GM18517 (cell line): ENCODE measurements around the gene ZNF892.
"Not testable (repeated sequence)": the region's sequence is repeated elsewhere in the genome, so short reads cannot be mapped to it uniquely, and the experiment has no call there.

ENCODE experiments used
- ATAC-seq: cut with Tn5 transposase; IDR thresholded peaks from one replicate; pipeline ENCODE4 v1.9.1; 2021; ENCODE audit warnings: mild to moderate bottlenecking, moderate library complexity; ENCODE audit not compliant: unreplicated experiment

The ZNF892 gene

DNA sequence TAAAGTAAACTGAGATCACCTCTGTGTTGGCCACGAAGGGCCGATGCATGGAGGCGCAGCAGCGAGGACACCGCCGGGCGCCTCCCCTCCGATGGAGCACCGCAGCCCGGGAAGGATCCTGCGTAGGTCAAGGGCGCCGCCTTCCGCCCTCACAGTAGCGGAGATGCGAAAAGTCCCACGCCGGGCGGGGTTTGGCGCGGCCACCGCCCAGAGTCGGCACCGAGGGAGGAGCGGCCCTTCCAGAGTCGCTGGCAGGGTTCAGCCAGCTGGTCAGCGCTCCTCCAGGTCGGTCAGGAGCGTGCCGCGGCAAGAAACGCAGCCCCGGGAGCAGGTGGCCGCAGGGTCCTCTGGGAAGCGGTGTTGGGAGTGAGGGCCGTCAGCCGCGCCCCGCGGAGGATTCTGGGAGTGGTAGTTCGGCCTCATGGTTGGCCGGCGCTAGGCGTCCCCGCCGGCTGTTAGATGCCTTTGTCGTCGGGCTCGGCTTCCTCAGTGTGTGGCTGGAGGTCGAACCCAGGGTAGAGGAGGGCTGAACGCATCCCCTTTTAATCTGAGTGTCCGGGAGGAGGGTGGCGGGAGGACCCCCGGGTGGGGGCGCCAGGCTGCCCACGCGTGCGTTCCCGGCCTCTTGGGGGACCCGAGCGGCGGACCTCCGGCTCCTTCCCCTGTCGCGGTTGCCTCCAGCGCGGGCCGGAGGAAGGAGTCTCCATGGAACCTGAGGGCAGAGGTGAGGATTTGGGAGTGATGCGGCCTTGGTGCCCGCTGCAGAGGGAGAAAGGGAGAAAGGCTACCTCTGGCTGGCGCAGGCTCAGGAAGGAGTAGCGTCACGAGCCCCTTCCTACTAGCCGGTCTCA lies at the start of gene ZNF892:
Gene ZNF892 (plus strand): TSS at position 411 of the 851 bp plus-strand sequence. CDS start 295 bp downstream, at position 706.
- peak; percentile 97 for ATAC-seq

DNA sequence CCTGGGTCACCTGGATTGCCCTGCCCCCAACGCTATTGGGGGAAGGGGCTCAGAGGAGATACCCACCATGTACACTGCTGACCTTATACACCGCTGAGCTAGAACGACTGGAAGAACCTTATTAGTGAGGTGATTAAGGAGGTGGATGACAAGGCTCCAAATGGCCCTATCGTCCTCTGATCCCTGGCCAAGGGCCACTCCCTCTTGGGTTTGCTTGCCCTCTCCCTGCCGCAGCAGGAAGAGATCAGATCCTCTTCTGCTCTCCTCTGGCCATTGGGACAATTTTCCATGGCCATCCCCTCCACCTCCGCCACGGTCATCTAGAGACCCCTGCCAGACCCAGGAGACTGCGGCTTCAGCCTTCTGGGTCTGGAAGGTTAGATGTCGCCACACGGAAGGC lies 48.9 kb upstream of the ZNF892 start:
- ATAC-seq = no peak

DNA sequence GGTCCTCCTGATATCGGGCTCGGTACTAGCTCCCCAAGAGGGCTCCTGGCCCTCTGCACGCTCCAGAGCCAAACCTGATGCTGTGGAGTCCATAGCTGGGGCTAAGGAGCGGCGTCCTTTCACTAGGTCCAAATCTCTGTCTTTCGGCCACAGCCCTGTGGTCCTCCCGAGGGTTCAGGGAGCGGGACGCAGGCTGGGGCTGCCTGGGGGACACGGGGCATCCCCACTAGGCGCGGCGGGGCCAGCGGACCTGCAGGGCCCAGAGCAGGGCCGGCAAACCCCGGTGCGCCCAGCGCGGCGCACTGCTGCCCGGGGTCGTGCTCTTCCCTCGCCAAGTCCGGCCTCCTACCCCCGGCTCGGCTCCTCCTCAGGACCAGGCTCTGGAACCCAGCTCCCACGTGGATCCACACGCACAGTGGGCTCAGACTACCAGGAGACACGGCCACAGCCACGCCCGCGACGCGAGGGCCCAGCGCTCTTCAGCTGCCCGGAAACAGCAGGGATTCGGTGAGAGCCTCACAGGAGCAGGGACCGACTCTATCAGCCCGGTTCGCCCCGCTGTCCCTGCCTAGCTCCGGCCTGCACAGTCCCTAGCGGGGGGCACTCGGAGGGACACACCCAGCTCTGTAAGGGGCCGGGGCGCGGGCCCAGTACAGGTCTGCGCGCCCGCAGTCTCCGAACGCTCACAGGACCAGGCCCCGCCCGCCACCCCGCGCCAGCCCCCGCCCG lies 48.3 kb upstream of the ZNF892 start:
- peak; percentile 8 for ATAC-seq

DNA sequence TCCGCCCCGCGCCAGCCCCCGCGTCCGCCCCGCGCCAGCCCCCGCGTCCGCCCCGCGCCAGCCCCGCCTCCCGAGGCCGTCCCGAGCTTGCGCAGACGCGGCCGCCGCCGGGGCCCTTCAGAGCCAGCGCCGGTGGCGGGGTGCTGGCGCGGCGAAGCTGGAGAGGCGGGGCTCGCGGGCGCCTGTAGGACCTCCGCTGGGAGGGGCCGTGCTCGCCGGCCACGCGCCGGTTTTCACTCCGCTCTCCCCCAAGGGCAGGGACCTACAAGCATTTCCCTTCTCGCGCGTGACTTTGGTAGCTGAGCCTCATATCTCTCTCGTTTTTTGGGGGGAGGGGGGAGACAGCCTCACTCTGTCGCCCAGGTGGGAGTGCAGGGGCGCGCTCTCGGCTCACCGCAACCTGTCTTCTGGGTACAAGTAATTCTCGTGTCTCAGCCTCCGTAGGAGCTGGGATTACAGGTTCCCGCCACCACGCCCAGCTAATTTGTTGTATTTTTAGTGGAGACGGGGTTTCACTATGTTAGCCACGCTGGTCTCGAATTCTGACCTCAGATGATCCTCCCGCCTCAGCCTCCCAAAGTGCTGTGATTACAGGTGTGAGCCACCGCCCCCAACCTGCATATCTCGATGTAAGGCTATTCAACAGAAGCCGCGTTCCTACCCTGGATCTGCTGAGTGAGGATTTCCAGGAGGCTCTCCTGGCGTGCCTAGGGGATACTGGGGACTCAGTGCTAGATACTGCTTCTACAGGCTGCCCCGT lies 47.5 kb upstream of the ZNF892 start, which contains the start of gene ZNF514:
Gene ZNF514 (minus strand): TSS at position 159 of the 760 bp plus-strand sequence. CDS start 6,595 bp downstream, outside the sequence.
- ATAC-seq = peak; percentile 73

DNA sequence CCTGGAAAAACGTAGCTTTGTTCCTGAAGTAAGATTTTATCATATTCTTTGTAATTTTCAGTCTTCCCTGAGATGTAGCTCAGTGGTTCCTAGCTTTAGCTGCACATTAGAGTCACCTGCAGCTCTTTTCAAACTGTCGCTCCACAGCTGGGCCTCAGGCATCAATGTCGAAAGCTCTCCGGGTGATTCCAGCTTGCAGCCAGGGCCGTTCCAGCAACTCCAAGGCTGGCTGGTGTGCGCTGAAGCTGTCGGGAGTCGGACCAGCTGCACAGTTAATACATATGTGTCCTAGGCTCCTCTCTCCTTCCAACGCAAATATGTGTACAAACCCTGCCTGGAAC lies 42.3 kb upstream of the ZNF892 start:
- no peak for ATAC-seq

DNA sequence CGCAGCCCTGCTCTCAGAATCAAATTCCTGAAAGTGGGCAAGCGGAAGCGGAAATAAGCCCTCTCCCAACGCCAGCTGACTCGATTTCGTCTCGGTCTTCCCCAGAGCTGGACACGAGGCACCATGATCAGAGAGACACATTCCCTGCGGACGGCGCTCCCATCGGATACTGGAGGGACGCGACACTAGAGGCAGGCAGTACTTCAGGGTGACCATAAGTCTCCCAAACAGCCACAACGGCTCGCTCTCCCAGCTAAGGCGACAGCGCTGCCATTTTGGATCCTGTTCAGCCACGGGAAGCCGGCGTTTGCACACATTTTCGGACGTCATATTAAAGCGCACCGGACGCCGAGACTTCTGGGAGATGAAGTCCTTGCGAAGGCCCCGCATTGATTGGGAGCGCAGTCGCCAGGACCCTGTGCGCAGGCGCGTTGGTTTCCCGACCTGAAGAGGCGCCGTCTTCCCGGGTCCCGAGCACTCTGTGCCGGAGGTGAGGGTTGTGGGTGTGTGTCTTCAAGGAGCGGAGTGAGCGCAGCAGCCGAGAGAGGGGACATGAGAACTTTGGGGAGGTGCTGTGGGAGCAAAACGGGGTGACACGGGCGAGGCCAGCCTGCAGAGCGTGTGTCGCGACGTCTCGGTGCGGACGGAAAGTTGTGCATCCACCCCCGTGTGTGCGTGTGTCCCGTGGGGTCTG lies 41.8 kb upstream of the ZNF892 start, which contains the start of gene ZNF2:
Gene ZNF2 (plus strand): TSS at position 439 of the 694 bp plus-strand sequence. CDS start 10,418 bp downstream, outside the sequence.
- peak; percentile 84 for ATAC-seq

DNA sequence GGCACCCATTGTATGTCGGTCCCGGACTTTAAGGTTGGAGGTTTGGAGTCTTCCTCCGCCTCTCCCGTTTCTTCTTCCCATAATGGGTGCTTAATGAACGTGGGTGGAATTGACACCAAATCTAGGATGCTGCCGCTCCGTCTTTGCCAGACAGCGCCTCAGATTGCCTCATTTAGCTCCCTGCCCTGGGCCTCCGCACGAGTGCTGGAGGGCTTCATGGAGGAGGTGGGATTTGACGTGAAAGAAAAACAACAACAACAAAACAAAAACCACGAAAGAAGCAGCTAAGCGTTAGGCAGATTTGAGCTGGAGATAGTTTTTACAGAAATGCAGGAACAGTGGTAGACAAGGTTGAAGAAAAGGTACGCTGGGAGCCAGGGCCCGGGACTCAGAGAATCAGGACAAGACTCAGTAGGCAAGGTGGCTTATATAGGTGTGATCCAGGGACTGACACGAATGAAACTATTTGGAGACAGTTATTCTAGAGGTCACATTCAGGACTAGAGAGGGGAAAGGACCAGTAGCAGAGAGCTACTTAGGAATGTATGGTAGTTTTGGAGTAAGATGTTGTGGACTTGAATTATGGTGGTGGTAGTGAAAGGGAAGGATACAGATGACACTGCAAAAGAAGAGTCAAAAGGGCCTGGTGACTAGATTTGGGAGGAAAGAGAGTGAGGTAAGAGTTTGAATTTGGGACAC lies 41.1 kb upstream of the ZNF892 start:
- peak; percentile 24 for ATAC-seq

DNA sequence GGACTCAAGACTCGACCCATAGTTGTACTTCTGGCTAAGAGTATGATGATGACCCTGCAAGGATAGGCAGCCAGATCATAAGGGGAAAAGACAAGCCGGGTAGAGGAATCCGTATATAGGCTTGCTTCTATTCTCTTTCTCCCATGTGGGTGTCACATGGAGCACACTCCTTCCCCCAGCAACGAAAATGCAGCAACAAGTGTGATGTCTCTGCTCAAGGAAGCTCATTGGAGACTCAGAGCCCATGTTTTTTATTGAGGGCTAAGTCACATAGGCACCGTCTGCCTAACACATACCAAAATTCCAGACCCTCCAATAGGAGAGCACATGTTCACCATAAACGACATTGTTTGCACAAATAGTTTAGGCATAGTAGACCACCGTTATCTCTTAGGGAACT lies 35.4 kb upstream of the ZNF892 start:
- ATAC-seq = no peak

DNA sequence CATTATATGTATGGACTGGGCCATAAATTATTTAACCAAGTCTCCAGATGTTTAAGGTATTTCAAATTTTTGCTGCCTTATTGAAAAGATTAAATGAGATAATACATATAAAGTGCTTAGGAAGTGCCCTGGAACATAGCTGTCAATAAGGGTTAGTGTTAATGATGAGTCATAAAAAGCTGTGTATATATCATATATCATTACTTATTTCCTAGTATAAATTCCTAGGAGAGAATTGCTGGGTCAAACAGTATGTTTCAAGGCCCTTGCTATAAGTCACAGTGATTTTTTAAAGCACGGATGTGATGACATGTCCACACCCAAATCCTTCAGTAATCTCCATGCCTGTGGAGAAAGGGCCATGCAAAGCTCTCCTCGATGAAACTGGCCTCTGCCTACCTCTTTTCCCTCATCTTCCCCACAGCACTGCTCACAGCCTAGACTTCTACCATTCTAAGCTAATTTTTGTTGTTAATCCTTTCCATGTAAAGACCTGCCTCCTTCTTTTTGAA lies 33.2 kb upstream of the ZNF892 start:
- ATAC-seq = no peak

DNA sequence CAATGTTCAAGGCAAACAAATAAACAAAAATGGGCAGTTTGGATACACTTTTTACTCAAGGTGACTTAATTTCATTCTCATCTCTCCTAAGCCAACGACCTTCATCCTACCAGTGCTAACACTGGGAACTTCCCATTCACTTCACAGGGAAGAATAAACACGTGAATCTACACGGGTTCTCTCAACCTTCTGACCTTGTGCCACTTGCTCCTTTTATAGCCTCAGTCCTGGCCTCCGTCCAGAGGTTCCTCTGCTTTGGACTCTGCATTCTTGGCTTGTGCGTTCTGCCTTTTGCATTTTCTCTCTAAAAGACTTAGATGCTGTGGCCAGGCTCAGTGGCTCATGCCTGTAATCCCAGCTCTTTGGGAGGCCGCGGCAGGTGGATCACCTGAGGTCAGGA lies 27.9 kb upstream of the ZNF892 start:
- ATAC-seq = no peak

DNA sequence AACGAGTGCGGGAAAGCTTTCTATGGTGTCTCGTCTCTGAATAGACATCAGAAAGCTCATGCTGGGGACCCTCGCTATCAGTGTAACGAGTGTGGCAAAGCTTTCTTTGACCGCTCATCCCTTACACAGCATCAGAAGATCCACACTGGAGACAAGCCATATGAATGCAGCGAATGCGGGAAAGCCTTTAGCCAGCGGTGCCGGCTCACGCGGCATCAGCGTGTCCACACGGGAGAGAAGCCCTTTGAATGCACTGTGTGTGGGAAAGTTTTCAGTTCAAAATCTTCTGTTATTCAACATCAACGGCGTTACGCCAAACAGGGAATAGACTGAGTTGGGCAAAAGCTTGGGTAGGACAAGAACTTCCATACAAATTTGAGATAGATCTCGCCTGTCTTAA lies 25.5 kb upstream of the ZNF892 start:
- ATAC-seq = no peak

DNA sequence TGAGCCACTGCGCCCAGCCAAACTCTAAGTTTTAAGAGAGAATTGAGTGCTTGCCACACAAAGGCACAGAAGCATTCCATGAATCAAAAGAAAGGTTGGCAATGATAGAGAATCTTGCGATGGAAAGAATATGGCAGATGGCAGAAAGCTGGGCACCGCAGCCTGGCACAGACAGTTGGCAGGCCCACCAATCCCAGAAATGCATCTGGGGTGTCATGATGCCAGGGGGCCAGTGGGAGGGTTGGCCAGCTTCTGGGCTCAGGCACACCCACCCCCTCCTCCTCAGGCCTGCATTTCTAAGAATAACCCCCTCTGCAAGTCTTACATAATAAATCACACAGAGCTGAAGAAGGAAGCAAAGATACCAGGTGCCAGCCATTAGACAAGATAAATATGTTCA lies 22.1 kb upstream of the ZNF892 start:
- no peak for ATAC-seq

DNA sequence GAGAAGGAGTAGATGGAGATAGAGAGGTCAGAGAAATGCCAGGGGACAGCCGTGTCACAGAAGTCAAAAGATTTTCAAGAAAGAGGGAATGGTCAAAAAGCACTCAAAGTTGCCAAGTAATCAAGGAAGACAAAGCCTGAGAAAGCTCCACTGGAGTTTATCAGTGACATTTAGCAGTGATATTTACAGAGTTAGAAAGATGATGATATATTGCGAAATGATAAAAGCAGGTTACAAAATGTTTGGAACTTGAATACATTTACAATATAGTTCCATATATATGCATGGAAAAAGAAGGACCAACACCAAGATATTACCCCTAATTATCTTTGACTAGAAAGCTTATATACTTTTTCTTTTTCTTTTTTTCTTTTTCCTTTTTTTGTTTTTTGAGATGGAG lies 21.3 kb upstream of the ZNF892 start:
- ATAC-seq = no peak

DNA sequence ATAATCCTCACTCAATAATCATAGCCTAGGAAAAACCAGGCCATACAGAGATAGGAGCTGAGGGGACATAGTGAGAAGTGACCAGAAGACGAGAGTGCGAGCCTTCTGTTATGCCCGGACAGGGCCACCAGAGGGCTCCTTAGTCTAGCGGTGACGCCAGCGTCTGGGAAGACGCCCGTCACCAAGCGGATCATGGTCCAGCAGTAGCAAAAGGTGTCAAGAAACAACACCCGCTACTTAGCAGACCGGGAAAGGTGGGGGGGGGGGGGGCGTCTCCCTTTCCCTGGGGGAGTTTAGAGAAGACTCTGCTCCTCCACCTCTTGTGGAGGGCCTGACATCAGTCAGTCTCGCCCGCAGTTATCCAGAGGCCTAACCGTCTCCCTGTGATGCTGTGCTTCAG lies 14.4 kb upstream of the ZNF892 start:
- not testable (repeated sequence) for ATAC-seq

DNA sequence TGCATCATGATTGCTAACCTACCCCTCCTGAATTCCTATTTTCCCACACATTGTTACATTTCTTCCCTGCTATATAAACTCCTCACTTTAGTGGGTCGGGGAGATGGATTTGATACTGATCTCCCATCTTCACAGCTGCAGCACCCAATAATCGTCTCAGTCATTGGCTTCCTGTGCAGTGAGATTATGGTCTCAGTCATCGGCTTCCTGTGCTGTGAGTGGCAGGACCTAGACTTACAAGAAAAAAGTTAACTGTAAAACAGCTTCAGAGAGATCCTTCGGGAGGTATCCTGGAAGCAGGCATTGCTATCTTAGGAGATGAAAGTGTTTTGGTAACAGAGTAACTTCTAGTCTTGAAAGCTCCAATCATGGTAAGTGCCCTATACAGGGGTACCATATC lies 3.4 kb upstream of the ZNF892 start:
- no peak for ATAC-seq

DNA sequence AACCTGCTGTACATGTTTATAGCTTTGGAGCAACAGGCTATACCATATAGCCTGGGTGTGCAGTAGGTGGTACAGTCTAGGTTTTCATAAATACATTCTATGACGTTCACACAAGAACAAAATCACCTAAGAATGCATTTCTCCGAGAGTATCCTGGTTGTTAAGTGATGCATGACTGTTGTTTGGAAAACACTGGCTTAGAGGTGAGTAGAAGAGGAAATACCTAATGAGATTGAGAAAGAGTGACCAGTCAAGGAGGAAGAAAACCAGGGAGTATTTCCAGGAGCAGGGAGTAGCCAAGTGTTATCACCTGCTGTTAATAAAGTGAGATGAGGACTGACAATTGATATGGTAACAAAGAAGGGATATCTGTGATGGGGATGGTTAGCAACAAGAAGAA lies 2.9 kb upstream of the ZNF892 start:
- no peak for ATAC-seq

DNA sequence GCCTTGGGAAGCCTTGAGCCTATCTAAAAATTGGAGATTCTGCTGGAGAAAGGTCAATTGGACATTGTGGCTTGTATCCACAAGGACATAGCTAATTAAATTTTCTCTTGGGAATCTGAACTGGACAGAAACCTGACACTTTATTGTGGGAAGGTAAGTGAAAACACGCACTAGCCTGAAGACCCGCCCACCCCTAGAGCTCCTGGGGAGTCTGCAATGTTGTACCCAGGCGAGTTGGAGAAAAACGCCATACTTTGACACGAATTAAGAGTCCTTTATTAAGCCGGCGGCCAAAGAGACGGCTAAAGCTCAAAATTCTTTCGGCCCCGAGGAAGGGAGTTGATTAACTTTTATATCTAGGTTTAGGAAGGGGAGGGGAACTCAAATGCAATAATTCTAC lies 1.2 kb upstream of the ZNF892 start:
- no peak for ATAC-seq

DNA sequence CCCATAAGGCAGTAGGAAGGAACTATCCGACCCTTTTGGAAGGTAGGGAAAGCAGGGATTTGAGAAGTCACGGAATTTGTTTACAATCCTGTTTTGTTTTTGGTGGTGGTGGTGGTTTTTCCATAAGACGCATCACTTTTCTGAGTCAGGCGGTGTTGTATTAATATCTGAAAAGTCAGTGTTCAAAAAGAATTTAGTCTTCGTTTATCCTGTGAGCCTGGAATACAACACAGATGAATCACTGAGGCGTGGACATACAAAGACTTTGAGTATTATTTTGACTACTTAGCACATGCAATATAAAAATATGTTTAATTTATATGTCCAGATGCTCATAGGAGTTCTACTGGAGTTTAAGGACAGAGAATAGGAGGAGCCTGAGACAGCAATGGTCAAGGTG lies 785 bp downstream of the ZNF892 start:
- ATAC-seq = no peak

DNA sequence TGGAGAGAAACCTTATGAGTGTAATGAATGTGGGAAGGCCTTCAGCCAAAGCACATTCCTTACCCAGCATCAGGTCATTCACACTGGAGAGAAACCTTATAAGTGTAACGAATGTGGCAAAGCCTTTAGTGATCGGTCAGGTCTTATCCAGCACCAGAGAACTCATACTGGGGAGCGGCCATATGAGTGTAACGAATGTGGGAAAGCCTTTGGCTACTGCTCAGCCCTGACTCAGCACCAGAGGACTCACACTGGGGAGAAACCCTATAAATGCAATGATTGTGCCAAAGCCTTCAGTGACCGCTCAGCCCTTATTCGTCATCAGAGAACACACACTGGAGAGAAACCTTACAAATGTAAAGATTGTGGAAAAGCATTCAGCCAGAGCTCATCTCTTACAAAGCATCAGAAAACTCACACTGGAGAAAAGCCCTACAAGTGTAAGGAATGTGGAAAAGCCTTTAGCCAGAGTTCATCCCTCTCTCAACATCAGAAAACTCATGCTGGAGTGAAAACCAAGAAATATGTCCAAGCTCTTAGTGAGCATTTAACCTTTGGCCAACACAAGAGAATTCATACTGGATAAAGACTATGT lies 7.8 kb downstream of the ZNF892 start:
- ATAC-seq = no peak

DNA sequence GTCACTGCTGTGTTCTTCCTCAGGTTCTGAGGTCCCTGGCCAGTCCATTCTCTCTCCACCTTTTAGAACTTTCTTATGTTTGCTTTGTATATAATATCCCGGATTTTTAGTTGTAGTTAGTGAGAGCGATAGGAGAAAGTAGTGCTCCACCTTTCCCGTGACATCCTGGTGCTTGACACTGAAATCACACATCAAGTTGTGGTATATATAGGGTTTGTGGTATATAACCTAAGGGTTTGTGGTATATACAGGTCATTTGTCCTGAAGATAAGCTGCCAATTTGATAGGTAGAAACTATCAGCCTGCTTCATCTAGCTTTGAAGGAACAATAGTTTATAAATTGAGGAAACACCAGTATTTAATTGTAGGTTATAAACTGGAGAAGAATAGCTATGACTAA lies 13.1 kb downstream of the ZNF892 start:
- no peak for ATAC-seq
